Tibial artery (tissue), 4 donors: Measurements from ENCODE around the gene OTP.
A peak's percentile ranks its signal among the peaks of the same experiment; 100 is the strongest.

ENCODE experiments used
- DNase-seq, 2 donors: peaks; one replicate each; pipeline ENCODE4 v3.0.0-alpha.2; 2019
- H3K27ac ChIP-seq, 2 donors: fragments of 200-600 bp; sonication (generic) in 1 of 2; 1 replicate in 1 of 2; 2 replicates in 1 of 2; pipeline ENCODE4 v1.5.1; 2018 to 2019; ENCODE audit warnings: mild to moderate bottlenecking in 1 of 2
- H3K27me3 ChIP-seq, 2 donors: fragments of 200-600 bp; sonication (generic) in 1 of 2; one replicate each; pipeline versions ENCODE4 v1.5.1 to v1.6.0; 2016 to 2019
- H3K36me3 ChIP-seq, 3 donors: fragments of 200-600 bp; sonication (generic) in 2 of 3; one replicate each; pipeline ENCODE4 v1.5.1; 2016 to 2019; ENCODE audit warnings: mild to moderate bottlenecking in 2 of 3
- H3K4me1 ChIP-seq, 4 donors: fragments of 200-600 bp; sonication (generic) in 2 of 4; 1 replicate in 3 of 4; 2 replicates in 1 of 4; pipeline ENCODE4 v1.5.1; 2016 to 2019
- H3K4me3 ChIP-seq, 2 donors: fragments of 200-600 bp; sonication (generic) in 1 of 2; 1 replicate in 1 of 2; 2 replicates in 1 of 2; pipeline ENCODE4 v1.5.1; 2018 to 2019; ENCODE audit warnings: mild to moderate bottlenecking in 2 of 2
- H3K9me3 ChIP-seq, 3 donors: fragments of 200-600 bp; sonication (generic) in 1 of 3; one replicate each; pipeline ENCODE4 v1.5.1; 2016 to 2019
- CTCF ChIP-seq, 2 experiments: fragments of 200-600 bp in 1 of 2; fragments of 450-650 bp in 1 of 2; IDR thresholded peaks; one replicate each; pipeline ENCODE4 v1.5.1; 2017 to 2019; ENCODE audit warnings: antibody characterized with exemption in 2 of 2, mild to moderate bottlenecking in 1 of 2, moderate library complexity in 1 of 2
- intact Hi-C: fragments of 100-400 bp; cut with DNase I; formaldehyde crosslinking; loops from one replicate; pipeline ENCODE4 v1.15.0; 2023; ENCODE audit warnings: low total_unique reads

Gene OTP

GRCh38 chr5:77645995-77646639, 7.6 kb upstream of the OTP start:
- no peak for DNase-seq
- Histone ChIP-seq H3K36me3 (no peaks in the 10 kb centered on the region), H3K4me1 (peaks cover 0 to 24% (median 12%) of the 10 kb centered on the region in 4 donors), H3K27ac (no peak overlapping the region), H3K9me3 (no peaks in the 10 kb centered on the region), H3K4me3 (no peak overlapping the region), H3K27me3 (peaks cover 20 to 69% of the 10 kb centered on the region in 2 donors)
- intact Hi-C loops = loop anchor here (10.0 kb wide), 1 partner anchor 139 kb away; no protein-coding TSS in a partner anchor
- TF ChIP-seq CTCF (IDR thresholded peaks at IDR 0.05) = no peak

- H3K9me3 ChIP-seq = no peaks in the 10 kb centered on the region
- intact Hi-C loops = loop anchor here (10.0 kb wide), 1 partner anchor 139 kb away; no protein-coding TSS in a partner anchor
Measured at GRCh38 chr5:77645158-77645994, 6.9 kb upstream of the OTP start.

GRCh38 chr5:77644371-77645157, 6.1 kb upstream of the OTP start:
- Histone ChIP-seq H3K9me3 (no peaks in the 10 kb centered on the region), H3K4me3 (no peak overlapping the region), H3K27ac (no peak overlapping the region), H3K4me1 (peaks cover 0 to 34% (median 18%) of the 10 kb centered on the region in 4 donors), H3K36me3 (no peaks in the 10 kb centered on the region), H3K27me3 (peaks cover 20 to 74% of the 10 kb centered on the region in 2 donors)
- DNase-seq = no peak
- intact Hi-C loops = loop anchor here (10.0 kb wide), 1 partner anchor 140 kb away; no protein-coding TSS in a partner anchor
- TF ChIP-seq CTCF (IDR thresholded peaks at IDR 0.05) = no peak

More at GRCh38 chr5:77645158-77645994, 6.9 kb upstream of the OTP start:
- H3K36me3 ChIP-seq = no peaks in the 10 kb centered on the region
- peaks cover 20 to 69% of the 10 kb centered on the region in 2 donors for H3K27me3 ChIP-seq
- no peak for DNase-seq
- H3K4me1 ChIP-seq = peaks cover 0 to 29% (median 15%) of the 10 kb centered on the region in 4 donors
- no peak overlapping the region for H3K27ac ChIP-seq
- H3K4me3 ChIP-seq = peak overlapping the region in 1 of 2 donors; percentile 30
- TF ChIP-seq CTCF (IDR thresholded peaks at IDR 0.05) = peak; percentile 20 to 49

GRCh38 chr5:77643654-77644370, 5.3 kb upstream of the OTP start:
- no peak overlapping the region for H3K27ac ChIP-seq
- DNase-seq = no peak
- H3K4me1 ChIP-seq = peaks cover 0 to 39% (median 19%) of the 10 kb centered on the region in 4 donors
- no peak overlapping the region for H3K4me3 ChIP-seq
- no peaks in the 10 kb centered on the region for H3K9me3 ChIP-seq
- intact Hi-C loops = loop anchor here (10.0 kb wide), 1 partner anchor 141 kb away; no protein-coding TSS in a partner anchor
- peaks cover 25 to 82% of the 10 kb centered on the region in 2 donors for H3K27me3 ChIP-seq
- no peak for TF ChIP-seq CTCF (IDR thresholded peaks at IDR 0.05)
- no peaks in the 10 kb centered on the region for H3K36me3 ChIP-seq
